HEK293 (cell line): Measurements from ENCODE around the gene PIAS2.

Source experiments
- CTCF ChIA-PET: fragments of 350-600 bp; formaldehyde crosslinking; extraction: SDS; loops from one replicate; lab custom pipeline; 2021; ENCODE audit warnings: antibody characterized with exemption; lab: Yijun Ruan, JAX
- POLR2A ChIA-PET: fragments of 300-600 bp; formaldehyde crosslinking; extraction: SDS; loops from one replicate; lab custom pipeline; 2020; ENCODE audit warnings: antibody characterized with exemption, inconsistent platforms; lab: Yijun Ruan, JAX
- H3K27ac ChIP-seq: fragments of 200-500 bp; sonication (Bioruptor generic); 2 replicates; pipeline ENCODE4 v1.5.1; 2014; ENCODE audit warnings: low read depth, low read length, control low read depth, inconsistent platforms; ENCODE audit errors: extremely low read depth
- H3K36me3 ChIP-seq, 2 experiments: fragments of 200-500 bp in 1 of 2; sonication (Bioruptor generic) in 1 of 2; 1 replicate in 1 of 2; 2 replicates in 1 of 2; pipeline ENCODE4 v1.5.1; 2014 to 2017; ENCODE audit warnings: inconsistent platforms in 2 of 2, low read length in 2 of 2; ENCODE audit not compliant: control insufficient read depth in 2 of 2, insufficient read depth in 1 of 2
- H3K4me1 ChIP-seq: fragments of 200-500 bp; sonication (Bioruptor generic); 2 replicates; pipeline ENCODE4 v1.5.1; 2014; ENCODE audit warnings: mild to moderate bottlenecking, low read length, inconsistent platforms; ENCODE audit not compliant: control insufficient read depth, insufficient read depth
- H3K4me3 ChIP-seq: 2 replicates; pipeline ENCODE4 v1.5.1; 2011; ENCODE audit warnings: low read depth, mild to moderate bottlenecking, control low read depth, low read length, moderate library complexity
- H3K9me3 ChIP-seq: fragments of 200-500 bp; sonication (Bioruptor generic); 2 replicates; pipeline ENCODE4 v1.5.1; 2014; ENCODE audit warnings: low read depth, low read length, inconsistent platforms; ENCODE audit not compliant: control insufficient read depth, insufficient read depth
- FEZF1 ChIP-seq: fragments of 450-650 bp; formaldehyde crosslinking; IDR thresholded peaks from 2 replicates; pipeline ENCODE4 v1.5.1; 2016; ENCODE audit warnings: missing biosample characterization, missing genetic modification characterization
- GLIS2 ChIP-seq: fragments of 450-650 bp; formaldehyde crosslinking; IDR thresholded peaks from 2 replicates; pipeline ENCODE4 v1.5.1; 2016; ENCODE audit warnings: missing biosample characterization, missing genetic modification characterization
- HOXC10 ChIP-seq: sonication (generic); formaldehyde crosslinking; IDR thresholded peaks from 2 replicates; pipeline ENCODE4 v1.8.1; 2023; ENCODE audit warnings: mild to moderate bottlenecking, missing genetic modification reagents
- IKZF3 ChIP-seq: fragments of 450-650 bp; IDR thresholded peaks from 2 replicates; pipeline ENCODE4 v1.5.0; 2018; ENCODE audit warnings: missing biosample characterization, mild to moderate bottlenecking, missing genetic modification characterization, moderate library complexity
- OSR2 ChIP-seq: fragments of 450-650 bp; formaldehyde crosslinking; IDR thresholded peaks from 2 replicates; pipeline ENCODE4 v1.5.1; 2016; ENCODE audit warnings: missing biosample characterization, missing genetic modification characterization
- SCRT2 ChIP-seq: fragments of 450-650 bp; formaldehyde crosslinking; IDR thresholded peaks from 2 replicates; pipeline ENCODE4 v1.5.1; 2016; ENCODE audit warnings: missing biosample characterization, missing genetic modification characterization
- SP3 ChIP-seq: fragments of 450-650 bp; formaldehyde crosslinking; IDR thresholded peaks from 2 replicates; pipeline ENCODE4 v1.5.1; 2016; ENCODE audit warnings: missing biosample characterization, missing genetic modification characterization
- SP7 ChIP-seq: fragments of 450-650 bp; formaldehyde crosslinking; IDR thresholded peaks from 2 replicates; pipeline ENCODE4 v1.5.1; 2016; ENCODE audit warnings: missing biosample characterization, missing genetic modification characterization
- ZFP37 ChIP-seq: fragments of 450-650 bp; formaldehyde crosslinking; IDR thresholded peaks from 2 replicates; pipeline ENCODE4 v1.5.1; 2016; ENCODE audit warnings: missing biosample characterization, missing genetic modification characterization
- ZNF132 ChIP-seq: fragments of 450-650 bp; formaldehyde crosslinking; IDR thresholded peaks from 2 replicates; pipeline ENCODE4 v1.5.1; 2017; ENCODE audit warnings: missing biosample characterization, missing genetic modification characterization, borderline replicate concordance
- ZNF184 ChIP-seq: fragments of 450-650 bp; IDR thresholded peaks from 2 replicates; pipeline ENCODE4 v1.5.1; 2018; ENCODE audit warnings: missing biosample characterization, mild to moderate bottlenecking, missing genetic modification characterization
- ZNF211 ChIP-seq: fragments of 450-650 bp; formaldehyde crosslinking; IDR thresholded peaks from 2 replicates; pipeline ENCODE4 v1.5.1; 2016; ENCODE audit warnings: low read depth, missing biosample characterization, missing genetic modification characterization
- ZNF214 ChIP-seq: fragments of 450-650 bp; formaldehyde crosslinking; IDR thresholded peaks from 2 replicates; pipeline ENCODE4 v1.5.1; 2017; ENCODE audit warnings: missing biosample characterization, mild to moderate bottlenecking, missing genetic modification characterization, borderline replicate concordance
- ZNF223 ChIP-seq: fragments of 450-650 bp; formaldehyde crosslinking; IDR thresholded peaks from 2 replicates; pipeline ENCODE4 v1.5.1; 2016; ENCODE audit warnings: missing biosample characterization, missing genetic modification characterization
- ZNF248 ChIP-seq: fragments of 450-650 bp; formaldehyde crosslinking; IDR thresholded peaks from 2 replicates; pipeline ENCODE4 v1.5.1; 2017; ENCODE audit warnings: missing biosample characterization, missing genetic modification characterization
- ZNF324 ChIP-seq: fragments of 450-650 bp; formaldehyde crosslinking; IDR thresholded peaks from 2 replicates; pipeline ENCODE4 v1.5.1; 2016; ENCODE audit warnings: missing biosample characterization, missing genetic modification characterization
- ZNF335 ChIP-seq: fragments of 450-650 bp; formaldehyde crosslinking; conservative IDR thresholded peaks from 2 replicates; pipeline ENCODE4 v1.5.1; 2016; ENCODE audit warnings: missing biosample characterization, missing genetic modification characterization
- ZNF341 ChIP-seq: fragments of 450-650 bp; formaldehyde crosslinking; IDR thresholded peaks from 2 replicates; pipeline ENCODE4; 2016; ENCODE audit warnings: low read depth, missing biosample characterization, missing genetic modification characterization
- ZNF366 ChIP-seq: fragments of 450-650 bp; formaldehyde crosslinking; conservative IDR thresholded peaks from 2 replicates; pipeline ENCODE4 v1.5.1; 2016; ENCODE audit warnings: missing biosample characterization, missing genetic modification characterization
- ZNF426 ChIP-seq: fragments of 450-650 bp; formaldehyde crosslinking; IDR thresholded peaks from 2 replicates; pipeline ENCODE4 v1.5.1; 2017; ENCODE audit warnings: missing biosample characterization, missing genetic modification characterization, mild to moderate bottlenecking, inconsistent platforms, moderate library complexity
- ZNF521 ChIP-seq: fragments of 450-650 bp; formaldehyde crosslinking; IDR thresholded peaks from 2 replicates; pipeline ENCODE4 v1.5.1; 2017; ENCODE audit warnings: missing biosample characterization, mild to moderate bottlenecking, missing genetic modification characterization
- ZNF585B ChIP-seq: fragments of 450-650 bp; formaldehyde crosslinking; IDR thresholded peaks from 2 replicates; pipeline ENCODE4 v1.5.1; 2016; ENCODE audit warnings: missing biosample characterization, missing genetic modification characterization
- ZNF654 ChIP-seq: fragments of 450-650 bp; formaldehyde crosslinking; IDR thresholded peaks from 2 replicates; pipeline ENCODE4 v1.5.1; 2016; ENCODE audit warnings: low read depth, missing biosample characterization, missing genetic modification characterization
- ZNF677 ChIP-seq: fragments of 450-650 bp; IDR thresholded peaks from 2 replicates; pipeline ENCODE4 v1.5.0; 2018; ENCODE audit warnings: missing biosample characterization, mild to moderate bottlenecking, missing genetic modification characterization, moderate library complexity
- ZNF837 ChIP-seq: fragments of 450-650 bp; formaldehyde crosslinking; IDR thresholded peaks from 2 replicates; pipeline ENCODE4 v1.5.1; 2016; ENCODE audit warnings: missing biosample characterization, missing genetic modification characterization
- ZSCAN16 ChIP-seq: fragments of 450-650 bp; formaldehyde crosslinking; IDR thresholded peaks from 2 replicates; pipeline ENCODE4 v1.5.1; 2016; ENCODE audit warnings: missing biosample characterization, missing genetic modification characterization
- TF ChIP-seq, protein P1 (sequence below): fragments of 450-650 bp; formaldehyde crosslinking; IDR thresholded peaks from 2 replicates; pipeline ENCODE4 v1.5.1; 2016; ENCODE audit warnings: missing biosample characterization, missing genetic modification characterization
- TF ChIP-seq, protein P2 (sequence below): fragments of 450-650 bp; formaldehyde crosslinking; IDR thresholded peaks from 2 replicates; pipeline ENCODE4 v1.5.1; 2016; ENCODE audit warnings: missing biosample characterization, missing genetic modification characterization
- TF ChIP-seq, protein P3 (sequence below): fragments of 450-650 bp; formaldehyde crosslinking; optimal IDR thresholded peaks from 2 replicates; pipeline ENCODE3; 2016; ENCODE audit warnings: missing biosample characterization, mild to moderate bottlenecking, missing genetic modification characterization
- TF ChIP-seq, protein P4 (sequence below): fragments of 450-650 bp; formaldehyde crosslinking; IDR thresholded peaks from 2 replicates; pipeline ENCODE4 v1.5.1; 2016; ENCODE audit warnings: missing biosample characterization, missing genetic modification characterization
- TF ChIP-seq, protein P5 (sequence below): fragments of 450-650 bp; formaldehyde crosslinking; IDR thresholded peaks from 2 replicates; pipeline ENCODE4 v1.5.1; 2016; ENCODE audit warnings: missing biosample characterization, missing genetic modification characterization

Gene PIAS2

DNA sequence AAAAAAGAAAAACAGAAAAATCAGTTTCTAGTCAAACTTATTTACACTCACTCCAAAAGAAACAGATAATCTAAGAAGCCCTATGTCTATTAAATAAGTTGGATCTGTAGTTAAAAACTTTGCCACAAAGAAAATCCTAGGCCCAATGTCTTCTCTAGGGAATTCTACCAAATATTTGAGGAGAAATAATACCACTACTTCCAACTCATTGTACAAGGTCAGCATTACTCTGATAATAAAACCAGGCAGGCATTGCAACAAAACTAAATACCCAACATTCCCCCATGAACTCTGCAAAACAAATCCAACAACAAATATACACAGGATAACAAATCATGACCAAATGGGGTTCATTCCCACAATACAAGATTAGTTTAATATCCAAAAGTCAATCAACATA is 86.7 kb downstream of the PIAS2 start:
- H3K4me3 ChIP-seq = no peak overlapping the region
- POLR2A ChIA-PET = no interaction called here
- no peak overlapping the region for H3K27ac ChIP-seq
- TF ChIP-seq, protein P1, sequence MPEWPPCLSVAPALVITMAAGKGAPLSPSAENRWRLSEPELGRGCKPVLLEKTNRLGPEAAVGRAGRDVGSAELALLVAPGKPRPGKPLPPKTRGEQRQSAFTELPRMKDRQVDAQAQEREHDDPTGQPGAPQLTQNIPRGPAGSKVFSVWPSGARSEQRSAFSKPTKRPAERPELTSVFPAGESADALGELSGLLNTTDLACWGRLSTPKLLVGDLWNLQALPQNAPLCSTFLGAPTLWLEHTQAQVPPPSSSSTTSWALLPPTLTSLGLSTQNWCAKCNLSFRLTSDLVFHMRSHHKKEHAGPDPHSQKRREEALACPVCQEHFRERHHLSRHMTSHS (tag by site-specific recombination) = no peak
- TF ChIP-seq ZNF214 (no peak), ZSCAN16 (no peak), OSR2 (tag by site-specific recombination) (no peak), ZNF184 (tag by site-specific recombination) (no peak), IKZF3 (no peak), ZNF654 (tag by site-specific recombination) (no peak), ZNF521 (tag by site-specific recombination) (no peak), SCRT2 (no peak), HOXC10 (no peak), GLIS2 (no peak)
- TF ChIP-seq, protein P2, sequence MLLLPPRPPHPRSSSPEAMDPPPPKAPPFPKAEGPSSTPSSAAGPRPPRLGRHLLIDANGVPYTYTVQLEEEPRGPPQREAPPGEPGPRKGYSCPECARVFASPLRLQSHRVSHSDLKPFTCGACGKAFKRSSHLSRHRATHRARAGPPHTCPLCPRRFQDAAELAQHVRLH = no peak
- H3K4me1 ChIP-seq = no peaks in the 10 kb centered on the region
- no peaks in the 10 kb centered on the region for H3K9me3 ChIP-seq
- H3K36me3 ChIP-seq = peaks cover 35 to 41% of the 10 kb centered on the region in 2 experiments
- CTCF ChIA-PET = interaction anchor here (0.6 kb wide), 1 partner anchor 231 kb away, joined by 3 read pairs; no protein-coding TSS in a partner anchor

DNA sequence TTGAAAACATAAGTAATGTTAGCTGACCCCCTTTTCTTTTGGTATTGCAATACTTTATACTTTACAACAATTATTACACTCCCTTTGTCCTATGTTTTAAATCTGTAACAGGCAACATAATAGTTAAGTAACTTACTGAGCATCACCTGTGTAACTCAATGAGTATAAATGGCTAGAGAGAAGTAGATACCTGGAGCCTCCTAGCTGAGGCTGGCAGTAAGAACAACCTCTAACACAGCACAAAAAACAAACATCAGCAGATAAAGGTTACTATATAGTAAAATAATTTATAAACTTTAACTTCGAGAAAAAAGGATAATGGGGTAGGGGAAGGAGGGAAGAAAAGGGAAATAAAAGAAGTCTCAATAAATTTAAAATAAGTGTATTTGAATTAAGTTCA is 87.4 kb downstream of the PIAS2 start:
- H3K9me3 ChIP-seq = no peaks in the 10 kb centered on the region
- ChIA-PET POLR2A (no interaction called here), CTCF (interaction anchor here (0.6 to 0.7 kb wide), 2 partner anchors 171 to 230 kb away, joined by 3 to 4 read pairs; no protein-coding TSS in a partner anchor)
- H3K36me3 ChIP-seq = peaks cover 31 to 47% of the 10 kb centered on the region in 2 experiments
- H3K4me3 ChIP-seq = no peak overlapping the region
- TF ChIP-seq, protein P3, sequence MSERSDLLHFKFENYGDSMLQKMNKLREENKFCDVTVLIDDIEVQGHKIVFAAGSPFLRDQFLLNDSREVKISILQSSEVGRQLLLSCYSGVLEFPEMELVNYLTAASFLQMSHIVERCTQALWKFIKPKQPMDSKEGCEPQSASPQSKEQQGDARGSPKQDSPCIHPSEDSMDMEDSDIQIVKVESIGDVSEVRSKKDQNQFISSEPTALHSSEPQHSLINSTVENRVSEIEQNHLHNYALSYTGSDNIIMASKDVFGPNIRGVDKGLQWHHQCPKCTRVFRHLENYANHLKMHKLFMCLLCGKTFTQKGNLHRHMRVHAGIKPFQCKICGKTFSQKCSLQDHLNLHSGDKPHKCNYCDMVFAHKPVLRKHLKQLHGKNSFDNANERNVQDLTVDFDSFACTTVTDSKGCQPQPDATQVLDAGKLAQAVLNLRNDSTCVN (tag by site-specific recombination) = no peak
- TF ChIP-seq ZFP37 (no peak), ZNF677 (tag by site-specific recombination) (no peak), SP3 (tag by site-specific recombination) (no peak), ZNF223 (tag by site-specific recombination) (no peak), ZNF211 (tag by site-specific recombination) (no peak), ZNF335 (tag by site-specific recombination) (no peak), ZNF585B (tag by site-specific recombination) (no peak), ZNF132 (tag by site-specific recombination) (no peak), ZNF366 (tag by site-specific recombination) (no peak), FEZF1 (tag by site-specific recombination) (no peak), SP7 (tag by site-specific recombination) (no peak), ZNF426 (tag by site-specific recombination) (no peak), ZNF837 (tag by site-specific recombination) (no peak), ZNF324 (tag by site-specific recombination) (no peak), ZNF341 (no peak), ZNF248 (tag by site-specific recombination) (no peak)
- TF ChIP-seq, protein P4, sequence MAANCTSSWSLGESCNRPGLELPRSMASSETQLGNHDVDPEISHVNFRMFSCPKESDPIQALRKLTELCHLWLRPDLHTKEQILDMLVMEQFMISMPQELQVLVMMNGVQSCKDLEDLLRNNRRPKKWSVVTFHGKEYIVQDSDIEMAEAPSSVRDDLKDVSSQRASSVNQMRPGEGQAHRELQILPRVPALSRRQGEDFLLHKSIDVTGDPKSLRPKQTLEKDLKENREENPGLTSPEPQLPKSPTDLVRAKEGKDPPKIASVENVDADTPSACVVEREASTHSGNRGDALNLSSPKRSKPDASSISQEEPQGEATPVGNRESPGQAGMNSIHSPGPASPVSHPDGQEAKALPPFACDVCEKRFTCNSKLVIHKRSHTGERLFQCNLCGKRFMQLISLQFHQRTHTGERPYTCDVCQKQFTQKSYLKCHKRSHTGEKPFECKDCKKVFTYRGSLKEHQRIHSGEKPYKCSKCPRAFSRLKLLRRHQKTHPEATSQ (tag by site-specific recombination) = no peak
- TF ChIP-seq, protein P5, sequence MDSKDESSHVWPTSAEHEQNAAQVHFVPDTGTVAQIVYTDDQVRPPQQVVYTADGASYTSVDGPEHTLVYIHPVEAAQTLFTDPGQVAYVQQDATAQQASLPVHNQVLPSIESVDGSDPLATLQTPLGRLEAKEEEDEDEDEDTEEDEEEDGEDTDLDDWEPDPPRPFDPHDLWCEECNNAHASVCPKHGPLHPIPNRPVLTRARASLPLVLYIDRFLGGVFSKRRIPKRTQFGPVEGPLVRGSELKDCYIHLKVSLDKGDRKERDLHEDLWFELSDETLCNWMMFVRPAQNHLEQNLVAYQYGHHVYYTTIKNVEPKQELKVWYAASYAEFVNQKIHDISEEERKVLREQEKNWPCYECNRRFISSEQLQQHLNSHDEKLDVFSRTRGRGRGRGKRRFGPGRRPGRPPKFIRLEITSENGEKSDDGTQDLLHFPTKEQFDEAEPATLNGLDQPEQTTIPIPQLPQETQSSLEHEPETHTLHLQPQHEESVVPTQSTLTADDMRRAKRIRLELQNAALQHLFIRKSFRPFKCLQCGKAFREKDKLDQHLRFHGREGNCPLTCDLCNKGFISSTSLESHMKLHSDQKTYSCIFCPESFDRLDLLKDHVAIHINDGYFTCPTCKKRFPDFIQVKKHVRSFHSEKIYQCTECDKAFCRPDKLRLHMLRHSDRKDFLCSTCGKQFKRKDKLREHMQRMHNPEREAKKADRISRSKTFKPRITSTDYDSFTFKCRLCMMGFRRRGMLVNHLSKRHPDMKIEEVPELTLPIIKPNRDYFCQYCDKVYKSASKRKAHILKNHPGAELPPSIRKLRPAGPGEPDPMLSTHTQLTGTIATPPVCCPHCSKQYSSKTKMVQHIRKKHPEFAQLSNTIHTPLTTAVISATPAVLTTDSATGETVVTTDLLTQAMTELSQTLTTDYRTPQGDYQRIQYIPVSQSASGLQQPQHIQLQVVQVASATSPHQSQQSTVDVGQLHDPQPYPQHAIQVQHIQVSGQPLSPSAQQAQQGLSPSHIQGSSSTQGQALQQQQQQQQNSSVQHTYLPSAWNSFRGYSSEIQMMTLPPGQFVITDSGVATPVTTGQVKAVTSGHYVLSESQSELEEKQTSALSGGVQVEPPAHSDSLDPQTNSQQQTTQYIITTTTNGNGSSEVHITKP (tag by site-specific recombination) = no peak
- no peak overlapping the region for H3K27ac ChIP-seq
- no peaks in the 10 kb centered on the region for H3K4me1 ChIP-seq
